OCI-LY3 (cell line): ENCODE measurements around the gene MED27.
"Not testable (repeated sequence)": the region's sequence is repeated elsewhere in the genome, so short reads cannot be mapped to it uniquely, and the experiment has no call there.

ENCODE experiments used
- CTCF ChIP-seq: fragments of 200-600, 300-600 bp; sonication (generic); IDR thresholded peaks from 2 replicates; pipeline ENCODE4 v1.5.1; 2014; ENCODE audit warnings: antibody characterized with exemption, low read length, low read depth
- EZH2phosphoT487 ChIP-seq: fragments of 200-600 bp; shearing (Covaris generic); IDR thresholded peaks from 2 replicates; pipeline ENCODE4 v1.6.1; 2018; ENCODE audit warnings: antibody characterized with exemption, mixed run types, low read depth

GRCh38 chr9:131921635-131922034, 158.0 kb downstream of the MED27 start:
- TF ChIP-seq CTCF, EZH2phosphoT487: not testable (repeated sequence)
